Posterior vena cava (tissue), 2 donors: Measurements from ENCODE around the gene GOLGA1. TPM values are rescaled to one million over a fixed set of nuclear protein-coding genes. Genes with fewer than 3 reads are reported as not detected.
A peak's percentile ranks its signal among the peaks of the same experiment; 100 is the strongest.
"Not testable (repeated sequence)": the region's sequence is repeated elsewhere in the genome, so short reads cannot be mapped to it uniquely, and the experiment has no call there.

Source experiments
- DNase-seq: peaks from one replicate; pipeline ENCODE4 v3.0.0-alpha.2; 2020; ENCODE audit warnings: low spot score
- intact Hi-C, 2 donors: fragments of 100-400 bp; cut with DNase I; formaldehyde crosslinking; loops; one replicate each; pipeline versions ENCODE4 v1.14.1 to v1.14.2; 2022 to 2023
- long read RNA-seq, 2 donors: library from polyadenylated mRNA; unstranded; transcript quantifications; one replicate each; pipeline ENCODE4 v2.0.0, GENCODE V29; 2020 to 2021
- total RNA-seq, 2 donors: library from RNA; stranded (reverse); fragmentation: NEBNext Ultra II Directional; extraction: Animal tissue kit (Norgen Biotek cat#: 25700); gene quantifications; one replicate each; pipeline ENCODE4 v1.2.1, GENCODE V29; 2021
- donor health status: DM: yes; HTN: yes; CAD: no.
- donor health status: DM: yes; HTN: yes; CAD: no.

The GOLGA1 gene
- 10 to 100 TPM; 21.0 to 21.5 TPM for total RNA-seq
- long read RNA-seq, donor 1, full-length matches to known transcripts, result 3 of 15 reads
- long read RNA-seq, donor 1, partial matches to known transcripts, result 8 of 15 reads
- long read RNA-seq, donor 1, other reads (novel, unspliced or antisense), result 4 of 15 reads
- long read RNA-seq, donor 2, full-length matches to known transcripts, result 2 of 6 reads
- long read RNA-seq, donor 2, partial matches to known transcripts, result 1 of 6 reads
- long read RNA-seq, donor 2, other reads (novel, unspliced or antisense), result 3 of 6 reads

DNA sequence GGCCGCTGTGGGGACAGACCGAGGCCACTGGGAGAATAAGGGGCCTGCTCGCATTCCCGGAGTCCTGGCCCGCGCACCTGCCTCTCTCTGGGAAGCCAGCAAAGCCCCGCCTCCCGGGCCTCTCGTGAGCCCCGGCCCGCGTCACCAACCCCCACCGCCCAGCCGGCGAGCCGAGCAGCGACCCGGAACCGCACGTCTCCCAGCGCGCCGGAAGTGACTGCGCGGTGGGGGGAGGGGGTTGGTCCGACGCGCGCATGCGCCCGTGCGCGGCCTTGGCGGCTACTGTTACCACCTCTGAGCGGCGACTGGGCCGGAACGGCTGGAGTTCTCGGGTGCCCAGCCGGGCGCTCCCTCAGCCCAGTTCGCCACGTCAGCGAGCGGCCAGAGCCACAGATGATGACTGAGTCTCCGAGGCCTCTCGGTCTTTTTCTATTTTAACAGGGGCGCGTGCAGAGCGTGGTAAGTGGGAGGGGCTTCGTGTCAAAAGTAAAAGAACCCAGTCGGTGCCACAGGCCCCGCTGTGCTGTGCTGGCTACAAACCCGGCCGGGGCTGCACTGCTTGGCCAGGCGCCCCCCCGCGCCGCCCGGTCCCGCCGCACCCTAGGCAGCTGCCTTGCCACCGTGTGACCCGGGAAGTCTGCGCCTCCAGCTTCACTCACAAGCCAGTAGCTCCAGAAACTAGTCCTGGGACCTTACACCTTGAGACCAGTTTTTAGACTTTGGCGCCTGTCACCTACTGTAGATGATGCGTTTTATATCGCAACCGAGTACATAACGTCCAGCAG lies at the start of gene GOLGA1:
TSS of gene GOLGA1 (minus strand) at position 190 of the 785 bp plus-strand sequence. CDS start 2,372 bp downstream, outside the sequence.
- intact Hi-C loops, result loop anchor here in 1 of 2 donors (10.0 kb wide), 1 partner anchor 204 kb away; the partner anchor contains the start of gene SCAI
- peak; percentile 99 for DNase-seq

DNA sequence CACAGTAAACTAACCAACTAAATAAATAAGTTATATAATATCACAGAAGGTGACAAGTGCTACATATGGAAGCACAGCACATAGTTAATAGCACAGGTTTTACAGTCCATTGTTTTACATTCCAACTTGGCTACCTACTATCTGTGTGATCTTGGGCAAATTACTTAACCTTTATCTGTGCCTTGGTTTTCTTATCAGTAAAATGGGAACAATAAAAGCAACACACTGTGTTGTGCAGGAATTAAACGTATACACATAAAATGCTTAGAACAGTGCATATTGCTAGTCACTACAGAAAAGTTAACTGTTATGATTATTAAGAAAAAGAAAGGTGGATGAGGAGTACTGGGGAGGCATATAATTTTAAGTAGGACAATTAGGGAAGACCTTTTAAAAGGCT lies 42.8 kb upstream of the GOLGA1 start:
- no peak for DNase-seq
- intact Hi-C loops, result no loop called here

- intact Hi-C loops, result no loop called here
- no peak for DNase-seq
These were observed 39.5 kb upstream of the GOLGA1 start for GRCh38 chr9:124980431-124980830.

- intact Hi-C loops, result no loop called here
- DNase-seq, result no peak
These were observed 34.2 kb upstream of the GOLGA1 start for GRCh38 chr9:124975131-124975530.

DNA sequence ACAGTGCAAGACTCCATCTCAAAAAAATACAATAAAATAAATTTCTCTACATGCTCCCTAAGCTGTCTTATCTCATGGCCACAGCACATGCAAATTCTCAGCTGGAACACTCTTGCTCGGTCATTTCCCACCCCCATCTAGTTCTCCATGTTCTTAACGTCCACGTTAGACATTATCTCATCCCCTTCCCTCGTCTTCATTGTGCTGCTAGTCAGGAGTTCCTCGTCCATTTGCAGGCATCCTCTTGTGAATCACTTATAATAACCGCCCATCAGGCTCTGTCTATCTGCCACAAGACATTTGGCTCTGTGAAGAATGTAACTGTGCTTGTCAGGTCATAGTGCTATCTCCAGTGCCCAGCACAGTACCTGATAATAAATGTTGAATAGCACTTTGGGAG lies 32.9 kb upstream of the GOLGA1 start:
- intact Hi-C loops, result no loop called here

DNA sequence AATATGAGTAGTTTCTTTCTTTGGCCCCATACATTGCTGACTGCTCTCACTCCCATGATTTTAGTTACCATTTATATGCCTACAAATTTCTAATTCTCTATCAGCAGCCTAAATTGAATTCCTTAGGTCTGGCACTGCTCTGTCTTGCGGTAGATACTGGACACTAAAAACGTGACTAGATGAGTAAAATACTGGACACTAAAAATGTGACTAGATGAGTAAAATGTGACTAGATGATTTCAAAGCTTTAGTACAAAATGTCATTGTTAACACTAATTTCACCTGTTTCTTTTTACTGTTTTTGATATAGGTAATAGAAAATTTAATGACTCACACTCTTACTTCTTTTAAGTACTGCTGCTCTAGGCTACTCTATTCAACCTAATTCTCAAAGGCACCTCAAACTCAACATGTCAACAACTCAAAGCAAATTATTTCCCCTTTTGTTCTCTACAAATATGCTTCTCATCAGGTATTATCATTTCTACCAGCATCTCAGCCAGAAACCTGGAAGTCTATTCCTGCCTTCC lies 31.4 kb upstream of the GOLGA1 start:
- intact Hi-C loops, result no loop called here

More for the DNA sequence above, 32.9 kb upstream of the GOLGA1 start:
- DNase-seq, result no peak

DNA sequence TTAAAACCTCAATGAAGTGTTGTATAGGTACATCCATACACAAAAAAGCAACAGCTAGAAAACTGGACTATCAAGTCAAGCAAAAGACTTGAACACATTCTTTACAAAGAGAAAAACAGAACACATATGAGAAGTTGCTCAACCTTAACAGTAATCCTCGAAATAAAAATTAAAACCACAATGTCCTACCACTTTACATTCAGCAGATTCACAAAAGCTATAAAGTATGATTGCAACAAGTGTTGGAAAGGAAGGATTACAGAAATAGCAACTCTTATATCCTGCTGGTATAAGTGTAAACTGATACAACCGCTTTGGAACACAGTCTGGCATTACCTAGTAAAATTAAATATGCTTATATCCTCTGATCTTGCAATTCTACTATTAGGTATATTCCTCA lies 28.5 kb upstream of the GOLGA1 start:
- intact Hi-C loops, result no loop called here
- DNase-seq, result no peak

More for the DNA sequence above, 31.4 kb upstream of the GOLGA1 start:
- DNase-seq, result no peak

DNA sequence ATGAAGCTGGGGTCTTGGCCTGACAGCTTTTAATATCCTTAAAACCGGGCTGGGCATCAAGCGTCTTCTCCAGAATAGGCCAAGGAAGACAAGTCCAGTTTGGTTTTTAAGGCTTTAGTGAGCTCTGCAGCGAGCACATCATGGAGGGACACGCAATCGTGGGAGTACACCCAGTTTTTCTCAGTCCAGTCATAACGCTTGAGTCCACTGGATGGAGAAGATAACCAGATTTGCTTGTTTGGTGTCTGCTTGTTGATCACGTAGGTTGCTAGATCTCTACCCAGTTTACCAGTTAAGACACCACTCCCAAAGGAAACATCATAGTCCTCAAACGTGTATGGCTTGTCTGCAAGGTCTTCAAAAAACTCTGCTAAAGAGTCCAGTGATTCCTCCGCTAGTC lies 27.4 kb upstream of the GOLGA1 start:
- no peak for DNase-seq
- intact Hi-C loops, result no loop called here

- DNase-seq, intact Hi-C loops: not testable (repeated sequence)
These were observed 25.1 kb upstream of the GOLGA1 start for GRCh38 chr9:124965775-124966568.

- intact Hi-C loops, result no loop called here
- no peak for DNase-seq
These were observed 23.7 kb upstream of the GOLGA1 start for GRCh38 chr9:124964604-124965003.

DNA sequence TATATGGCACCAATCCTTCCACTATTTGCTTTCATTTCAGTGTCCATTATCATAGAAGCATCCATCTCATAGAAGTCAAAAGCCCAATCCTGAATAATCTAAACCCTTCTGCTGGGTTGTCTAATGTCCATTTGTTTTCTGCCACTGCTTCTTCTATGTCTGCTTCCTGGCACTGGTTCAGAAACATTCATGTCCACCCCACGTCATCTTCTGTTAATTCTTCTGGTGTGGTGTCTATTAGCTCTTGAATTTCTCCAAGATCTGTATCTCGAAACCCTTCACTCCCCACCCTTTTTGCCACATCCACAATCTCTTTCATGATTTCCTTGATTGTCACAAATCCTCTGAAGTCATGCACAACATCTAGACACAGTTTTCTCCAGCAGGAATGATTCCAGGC lies 23.2 kb upstream of the GOLGA1 start:
- no peak for DNase-seq
- intact Hi-C loops, result no loop called here

- intact Hi-C loops, result no loop called here
These were observed 19.5 kb upstream of the GOLGA1 start for GRCh38 chr9:124960409-124960752.

DNA sequence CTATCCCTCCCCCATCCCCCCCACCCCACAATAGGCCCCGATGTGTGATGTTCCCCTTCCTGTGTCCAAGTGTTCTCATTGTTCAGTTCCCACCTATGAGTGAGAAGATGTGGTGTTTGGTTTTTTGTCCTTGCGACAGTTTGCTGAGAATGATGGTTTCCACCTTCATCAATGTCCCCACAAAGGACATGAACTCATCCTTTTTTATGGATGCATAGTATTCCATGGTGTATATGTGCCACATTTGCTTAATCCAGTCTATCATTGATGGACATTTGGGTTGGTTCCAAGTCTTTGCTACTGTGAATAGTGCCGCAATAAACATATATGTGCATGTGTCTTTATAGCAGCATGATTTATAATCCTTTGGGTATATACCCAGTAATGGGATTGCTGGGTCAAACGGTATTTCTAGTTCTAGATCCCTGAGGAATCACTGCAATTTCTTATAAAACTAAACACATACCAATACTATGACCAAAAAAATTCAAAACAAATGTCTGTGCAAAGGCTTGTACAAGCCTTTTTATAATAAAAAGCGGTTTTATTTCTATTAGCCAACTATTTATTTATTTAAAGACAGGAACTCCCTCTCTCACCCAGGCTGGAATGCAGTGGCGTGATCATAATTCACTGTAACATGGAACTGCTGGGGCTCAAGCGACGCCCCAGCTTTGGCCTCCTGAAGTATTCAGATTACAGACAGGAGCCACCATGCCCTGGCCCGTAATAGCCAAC lies 19.0 kb upstream of the GOLGA1 start:
- intact Hi-C loops, DNase-seq: not testable (repeated sequence)

More at GRCh38 chr9:124960409-124960752, 19.5 kb upstream of the GOLGA1 start:
- DNase-seq, result no peak

GRCh38 chr9:124954255-124954654 lies 13.4 kb upstream of the GOLGA1 start:
- no peak for DNase-seq
- intact Hi-C loops, result no loop called here

GRCh38 chr9:124950050-124950718 lies 9.3 kb upstream of the GOLGA1 start:
- DNase-seq, result no peak
- intact Hi-C loops, result no loop called here

- DNase-seq, result no peak
- intact Hi-C loops, result loop anchor here in 1 of 2 donors (10.0 kb wide), 1 partner anchor 195 kb away; the partner anchor contains the start of gene SCAI
These were observed 8.5 kb upstream of the GOLGA1 start for GRCh38 chr9:124949387-124949786.

GRCh38 chr9:124947727-124948391 lies 7.0 kb upstream of the GOLGA1 start:
- no peak for DNase-seq
- intact Hi-C loops, result loop anchor here in 1 of 2 donors (10.0 kb wide), 1 partner anchor 197 kb away; the partner anchor contains the start of gene SCAI

DNA sequence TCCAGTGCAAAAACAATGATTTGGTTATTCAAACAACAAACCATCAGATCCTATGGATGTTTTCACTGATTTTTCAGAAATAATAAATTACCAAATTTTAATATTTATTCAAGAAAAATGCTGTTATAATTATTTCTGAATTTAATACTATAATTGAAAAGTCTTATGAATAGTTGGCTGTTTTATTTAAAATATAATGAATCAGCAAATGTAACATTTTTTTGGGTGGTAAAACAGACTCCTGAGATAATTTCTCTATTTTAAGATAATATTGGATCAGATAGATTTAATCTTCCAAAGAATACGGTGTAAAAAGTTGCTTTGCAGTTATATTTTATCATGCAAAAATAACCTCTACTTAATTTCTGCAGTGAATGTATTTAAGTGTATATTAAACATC lies 5.3 kb upstream of the GOLGA1 start:
- DNase-seq, result no peak
- intact Hi-C loops, result loop anchor here in 1 of 2 donors (10.0 kb wide), 1 partner anchor 199 kb away; the partner anchor contains the start of gene SCAI
